Measurements from ENCODE around the gene ALDH1A3. TPM values are rescaled to one million over a fixed set of nuclear protein-coding genes. Genes with fewer than 3 reads are reported as not detected.

ALDH1A3 gene
- total and polyA plus RNA-seq, 2 experiments from 2014 or later = 4.0 to 19.8 TPM

DNA sequence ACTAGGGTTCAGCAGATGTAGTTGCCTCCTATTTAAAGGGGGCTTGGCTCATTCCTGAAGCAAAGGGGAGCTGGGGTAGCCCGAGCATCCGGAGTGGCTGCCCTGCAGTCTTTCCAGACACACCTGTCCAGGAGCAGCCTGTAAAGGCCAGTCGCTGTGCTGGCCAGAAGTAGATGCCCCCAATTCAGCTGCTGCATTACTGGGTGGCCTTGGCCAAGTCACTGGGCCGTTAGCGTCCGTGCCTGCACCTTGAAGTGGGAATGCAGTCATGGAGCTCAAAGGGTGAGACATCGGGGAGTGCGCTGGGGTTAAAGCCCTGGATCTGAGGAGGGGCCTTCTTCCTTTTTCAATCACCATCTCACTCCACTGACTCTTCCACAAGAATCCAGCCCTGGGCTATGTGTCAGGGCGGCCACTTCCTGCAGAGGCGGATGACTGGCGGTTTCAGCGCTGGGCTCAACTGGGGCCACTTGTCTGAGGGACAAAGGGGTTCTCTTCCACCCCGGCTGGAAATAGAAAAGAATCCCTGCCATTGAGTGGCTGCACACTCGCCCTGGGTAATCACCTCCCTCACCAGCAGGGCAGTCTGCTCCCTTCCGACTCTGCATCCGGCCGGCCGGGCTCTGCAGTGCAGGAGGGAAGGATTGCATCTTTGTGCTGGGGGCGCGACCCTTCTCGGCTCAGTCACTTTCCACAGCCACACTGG, 11.8 kb downstream of the ALDH1A3 start (continued):
- TF ChIP-seq, protein P1, sequence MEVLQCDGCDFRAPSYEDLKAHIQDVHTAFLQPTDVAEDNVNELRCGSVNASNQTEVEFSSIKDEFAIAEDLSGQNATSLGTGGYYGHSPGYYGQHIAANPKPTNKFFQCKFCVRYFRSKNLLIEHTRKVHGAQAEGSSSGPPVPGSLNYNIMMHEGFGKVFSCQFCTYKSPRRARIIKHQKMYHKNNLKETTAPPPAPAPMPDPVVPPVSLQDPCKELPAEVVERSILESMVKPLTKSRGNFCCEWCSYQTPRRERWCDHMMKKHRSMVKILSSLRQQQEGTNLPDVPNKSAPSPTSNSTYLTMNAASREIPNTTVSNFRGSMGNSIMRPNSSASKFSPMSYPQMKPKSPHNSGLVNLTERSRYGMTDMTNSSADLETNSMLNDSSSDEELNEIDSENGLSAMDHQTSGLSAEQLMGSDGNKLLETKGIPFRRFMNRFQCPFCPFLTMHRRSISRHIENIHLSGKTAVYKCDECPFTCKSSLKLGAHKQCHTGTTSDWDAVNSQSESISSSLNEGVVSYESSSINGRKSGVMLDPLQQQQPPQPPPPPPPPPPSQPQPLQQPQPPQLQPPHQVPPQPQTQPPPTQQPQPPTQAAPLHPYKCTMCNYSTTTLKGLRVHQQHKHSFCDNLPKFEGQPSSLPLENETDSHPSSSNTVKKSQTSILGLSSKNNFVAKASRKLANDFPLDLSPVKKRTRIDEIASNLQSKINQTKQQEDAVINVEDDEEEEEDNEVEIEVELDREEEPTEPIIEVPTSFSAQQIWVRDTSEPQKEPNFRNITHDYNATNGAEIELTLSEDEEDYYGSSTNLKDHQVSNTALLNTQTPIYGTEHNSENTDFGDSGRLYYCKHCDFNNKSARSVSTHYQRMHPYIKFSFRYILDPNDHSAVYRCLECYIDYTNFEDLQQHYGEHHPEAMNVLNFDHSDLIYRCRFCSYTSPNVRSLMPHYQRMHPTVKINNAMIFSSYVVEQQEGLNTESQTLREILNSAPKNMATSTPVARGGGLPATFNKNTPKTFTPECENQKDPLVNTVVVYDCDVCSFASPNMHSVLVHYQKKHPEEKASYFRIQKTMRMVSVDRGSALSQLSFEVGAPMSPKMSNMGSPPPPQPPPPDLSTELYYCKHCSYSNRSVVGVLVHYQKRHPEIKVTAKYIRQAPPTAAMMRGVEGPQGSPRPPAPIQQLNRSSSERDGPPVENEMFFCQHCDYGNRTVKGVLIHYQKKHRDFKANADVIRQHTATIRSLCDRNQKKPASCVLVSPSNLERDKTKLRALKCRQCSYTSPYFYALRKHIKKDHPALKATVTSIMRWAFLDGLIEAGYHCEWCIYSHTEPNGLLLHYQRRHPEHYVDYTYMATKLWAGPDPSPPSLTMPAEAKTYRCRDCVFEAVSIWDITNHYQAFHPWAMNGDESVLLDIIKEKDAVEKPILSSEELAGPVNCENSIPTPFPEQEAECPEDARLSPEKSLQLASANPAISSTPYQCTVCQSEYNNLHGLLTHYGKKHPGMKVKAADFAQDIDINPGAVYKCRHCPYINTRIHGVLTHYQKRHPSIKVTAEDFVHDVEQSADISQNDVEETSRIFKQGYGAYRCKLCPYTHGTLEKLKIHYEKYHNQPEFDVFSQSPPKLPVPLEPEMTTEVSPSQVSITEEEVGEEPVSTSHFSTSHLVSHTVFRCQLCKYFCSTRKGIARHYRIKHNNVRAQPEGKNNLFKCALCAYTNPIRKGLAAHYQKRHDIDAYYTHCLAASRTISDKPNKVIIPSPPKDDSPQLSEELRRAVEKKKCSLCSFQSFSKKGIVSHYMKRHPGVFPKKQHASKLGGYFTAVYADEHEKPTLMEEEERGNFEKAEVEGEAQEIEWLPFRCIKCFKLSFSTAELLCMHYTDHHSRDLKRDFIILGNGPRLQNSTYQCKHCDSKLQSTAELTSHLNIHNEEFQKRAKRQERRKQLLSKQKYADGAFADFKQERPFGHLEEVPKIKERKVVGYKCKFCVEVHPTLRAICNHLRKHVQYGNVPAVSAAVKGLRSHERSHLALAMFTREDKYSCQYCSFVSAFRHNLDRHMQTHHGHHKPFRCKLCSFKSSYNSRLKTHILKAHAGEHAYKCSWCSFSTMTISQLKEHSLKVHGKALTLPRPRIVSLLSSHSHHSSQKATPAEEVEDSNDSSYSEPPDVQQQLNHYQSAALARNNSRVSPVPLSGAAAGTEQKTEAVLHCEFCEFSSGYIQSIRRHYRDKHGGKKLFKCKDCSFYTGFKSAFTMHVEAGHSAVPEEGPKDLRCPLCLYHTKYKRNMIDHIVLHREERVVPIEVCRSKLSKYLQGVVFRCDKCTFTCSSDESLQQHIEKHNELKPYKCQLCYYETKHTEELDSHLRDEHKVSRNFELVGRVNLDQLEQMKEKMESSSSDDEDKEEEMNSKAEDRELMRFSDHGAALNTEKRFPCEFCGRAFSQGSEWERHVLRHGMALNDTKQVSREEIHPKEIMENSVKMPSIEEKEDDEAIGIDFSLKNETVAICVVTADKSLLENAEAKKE (CRISPR knock-in tag; IDR thresholded peaks at IDR 0.05) = no peak
- no peak for TF ChIP-seq CREB1 (CRISPR knock-in tag; IDR thresholded peaks at IDR 0.05; ENCODE audit: low read depth)
- TF ChIP-seq ZNF331 (CRISPR knock-in tag; IDR thresholded peaks at IDR 0.05; ENCODE audit: low read depth) = no peak
- TF ChIP-seq NANOG (IDR thresholded peaks at IDR 0.05; ENCODE audit: borderline replicate concordance) = no peak
- TF ChIP-seq, protein P2, sequence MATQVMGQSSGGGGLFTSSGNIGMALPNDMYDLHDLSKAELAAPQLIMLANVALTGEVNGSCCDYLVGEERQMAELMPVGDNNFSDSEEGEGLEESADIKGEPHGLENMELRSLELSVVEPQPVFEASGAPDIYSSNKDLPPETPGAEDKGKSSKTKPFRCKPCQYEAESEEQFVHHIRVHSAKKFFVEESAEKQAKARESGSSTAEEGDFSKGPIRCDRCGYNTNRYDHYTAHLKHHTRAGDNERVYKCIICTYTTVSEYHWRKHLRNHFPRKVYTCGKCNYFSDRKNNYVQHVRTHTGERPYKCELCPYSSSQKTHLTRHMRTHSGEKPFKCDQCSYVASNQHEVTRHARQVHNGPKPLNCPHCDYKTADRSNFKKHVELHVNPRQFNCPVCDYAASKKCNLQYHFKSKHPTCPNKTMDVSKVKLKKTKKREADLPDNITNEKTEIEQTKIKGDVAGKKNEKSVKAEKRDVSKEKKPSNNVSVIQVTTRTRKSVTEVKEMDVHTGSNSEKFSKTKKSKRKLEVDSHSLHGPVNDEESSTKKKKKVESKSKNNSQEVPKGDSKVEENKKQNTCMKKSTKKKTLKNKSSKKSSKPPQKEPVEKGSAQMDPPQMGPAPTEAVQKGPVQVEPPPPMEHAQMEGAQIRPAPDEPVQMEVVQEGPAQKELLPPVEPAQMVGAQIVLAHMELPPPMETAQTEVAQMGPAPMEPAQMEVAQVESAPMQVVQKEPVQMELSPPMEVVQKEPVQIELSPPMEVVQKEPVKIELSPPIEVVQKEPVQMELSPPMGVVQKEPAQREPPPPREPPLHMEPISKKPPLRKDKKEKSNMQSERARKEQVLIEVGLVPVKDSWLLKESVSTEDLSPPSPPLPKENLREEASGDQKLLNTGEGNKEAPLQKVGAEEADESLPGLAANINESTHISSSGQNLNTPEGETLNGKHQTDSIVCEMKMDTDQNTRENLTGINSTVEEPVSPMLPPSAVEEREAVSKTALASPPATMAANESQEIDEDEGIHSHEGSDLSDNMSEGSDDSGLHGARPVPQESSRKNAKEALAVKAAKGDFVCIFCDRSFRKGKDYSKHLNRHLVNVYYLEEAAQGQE (IDR thresholded peaks at IDR 0.05; ENCODE audit: unreplicated experiment) = no peak
- no peak for TF ChIP-seq STAT1 (IDR thresholded peaks at IDR 0.05; ENCODE audit: unreplicated experiment)
- TF ChIP-seq EZH2 (IDR thresholded peaks at IDR 0.05; ENCODE audit: low read depth, unreplicated experiment) = no peak
- no peak for TF ChIP-seq EZH2phosphoT487 (IDR thresholded peaks at IDR 0.05; ENCODE audit: unreplicated experiment)
